ENCODE data around the gene C8A. TPM values are rescaled to one million over a fixed set of nuclear protein-coding genes. Genes with fewer than 3 reads are reported as not detected.

Gene C8A
- total RNA-seq, 1 donor from 2014 or later = not detected

- no peak overlapping the region for H3K27ac Mint-ChIP-seq (ENCODE audit: unreplicated experiment)
- no peaks in the 10 kb centered on the region for H3K27me3 Mint-ChIP-seq (ENCODE audit: low read depth)
Measured at GRCh38 chr1:56898879-56899278, 44.3 kb downstream of the C8A start.

DNA sequence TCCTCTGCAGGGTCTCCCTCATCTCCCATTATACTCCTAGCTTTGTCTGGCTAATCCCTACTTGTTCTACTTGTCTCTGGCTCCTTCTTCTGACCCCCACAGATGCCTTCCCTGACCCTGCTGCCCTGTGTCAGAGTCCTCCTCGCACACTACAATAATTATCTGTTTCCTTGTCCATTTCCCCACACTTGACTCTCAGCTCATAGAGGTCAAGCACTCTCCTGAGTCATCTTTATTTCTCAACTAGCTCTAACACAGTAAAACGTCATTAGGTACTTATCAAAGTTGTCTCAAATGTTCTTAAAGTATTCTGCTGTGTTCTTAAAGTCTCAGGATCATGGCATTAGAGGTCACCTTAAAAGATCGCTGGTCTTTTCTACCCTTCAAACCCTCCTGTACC, 47.1 kb downstream of the C8A start:
- no peaks in the 10 kb centered on the region for H3K36me3 Mint-ChIP-seq (ENCODE audit: low read depth)
- no peak for DNase-seq (ENCODE audit: low read depth, low spot score)
- H3K27ac Mint-ChIP-seq (ENCODE audit: unreplicated experiment) = no peak overlapping the region
- H3K4me3 Mint-ChIP-seq = no peak overlapping the region
- H3K9me3 Mint-ChIP-seq = peaks cover 4% of the 10 kb centered on the region
- no peaks in the 10 kb centered on the region for H3K27me3 Mint-ChIP-seq (ENCODE audit: low read depth)
- TF ChIP-seq, protein P1, sequence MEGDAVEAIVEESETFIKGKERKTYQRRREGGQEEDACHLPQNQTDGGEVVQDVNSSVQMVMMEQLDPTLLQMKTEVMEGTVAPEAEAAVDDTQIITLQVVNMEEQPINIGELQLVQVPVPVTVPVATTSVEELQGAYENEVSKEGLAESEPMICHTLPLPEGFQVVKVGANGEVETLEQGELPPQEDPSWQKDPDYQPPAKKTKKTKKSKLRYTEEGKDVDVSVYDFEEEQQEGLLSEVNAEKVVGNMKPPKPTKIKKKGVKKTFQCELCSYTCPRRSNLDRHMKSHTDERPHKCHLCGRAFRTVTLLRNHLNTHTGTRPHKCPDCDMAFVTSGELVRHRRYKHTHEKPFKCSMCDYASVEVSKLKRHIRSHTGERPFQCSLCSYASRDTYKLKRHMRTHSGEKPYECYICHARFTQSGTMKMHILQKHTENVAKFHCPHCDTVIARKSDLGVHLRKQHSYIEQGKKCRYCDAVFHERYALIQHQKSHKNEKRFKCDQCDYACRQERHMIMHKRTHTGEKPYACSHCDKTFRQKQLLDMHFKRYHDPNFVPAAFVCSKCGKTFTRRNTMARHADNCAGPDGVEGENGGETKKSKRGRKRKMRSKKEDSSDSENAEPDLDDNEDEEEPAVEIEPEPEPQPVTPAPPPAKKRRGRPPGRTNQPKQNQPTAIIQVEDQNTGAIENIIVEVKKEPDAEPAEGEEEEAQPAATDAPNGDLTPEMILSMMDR (conservative IDR thresholded peaks at IDR 0.05) = no peak
- peaks cover 14% of the 10 kb centered on the region for H3K4me1 Mint-ChIP-seq

More at GRCh38 chr1:56898879-56899278, 44.3 kb downstream of the C8A start:
- Mint-ChIP-seq H3K36me3 (ENCODE audit: low read depth) (no peaks in the 10 kb centered on the region), H3K9me3 (peaks cover 4% of the 10 kb centered on the region), H3K4me1 (peaks cover 14% of the 10 kb centered on the region), H3K4me3 (no peak overlapping the region)
- no peak for DNase-seq (ENCODE audit: low read depth, low spot score)
- TF ChIP-seq, protein P1 (conservative IDR thresholded peaks at IDR 0.05) = no peak

DNA sequence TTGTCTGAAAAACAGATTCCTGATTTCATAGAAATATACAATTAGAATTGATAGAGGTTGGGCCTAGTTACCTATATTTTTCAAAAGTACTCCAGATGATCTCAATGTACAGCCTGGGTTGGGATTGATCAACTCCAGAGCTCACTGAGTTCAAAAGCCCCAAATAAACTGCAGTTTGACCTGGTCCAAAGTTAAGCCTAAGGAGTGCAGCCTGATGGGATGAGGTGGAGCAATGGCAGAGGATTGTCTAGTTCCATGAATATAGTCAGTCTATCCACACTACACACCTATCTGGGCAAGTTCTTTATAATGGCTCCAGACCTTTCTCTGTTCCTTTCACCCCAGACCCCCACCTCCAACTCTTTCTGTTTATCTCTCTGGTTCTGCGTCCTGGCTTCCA, 49.2 kb downstream of the C8A start:
- no peak overlapping the region for H3K27ac Mint-ChIP-seq (ENCODE audit: unreplicated experiment)
- H3K36me3 Mint-ChIP-seq (ENCODE audit: low read depth) = no peaks in the 10 kb centered on the region
- no peaks in the 10 kb centered on the region for H3K27me3 Mint-ChIP-seq (ENCODE audit: low read depth)

GRCh38 chr1:56904663-56905397, 50.2 kb downstream of the C8A start:
- Mint-ChIP-seq H3K36me3 (ENCODE audit: low read depth) (no peaks in the 10 kb centered on the region), H3K4me3 (no peak overlapping the region), H3K27ac (ENCODE audit: unreplicated experiment) (no peak overlapping the region), H3K9me3 (peaks cover 4% of the 10 kb centered on the region), H3K27me3 (ENCODE audit: low read depth) (no peaks in the 10 kb centered on the region), H3K4me1 (peaks cover 10% of the 10 kb centered on the region)
- no peak for DNase-seq (ENCODE audit: low read depth, low spot score)
- TF ChIP-seq, protein P1 (conservative IDR thresholded peaks at IDR 0.05) = no peak

More for the DNA sequence above, 49.2 kb downstream of the C8A start:
- TF ChIP-seq, protein P1 (conservative IDR thresholded peaks at IDR 0.05) = no peak
- Mint-ChIP-seq H3K4me1 (peaks cover 14% of the 10 kb centered on the region), H3K9me3 (peaks cover 4% of the 10 kb centered on the region), H3K4me3 (no peak overlapping the region)
- DNase-seq (ENCODE audit: low read depth, low spot score) = no peak

DNA sequence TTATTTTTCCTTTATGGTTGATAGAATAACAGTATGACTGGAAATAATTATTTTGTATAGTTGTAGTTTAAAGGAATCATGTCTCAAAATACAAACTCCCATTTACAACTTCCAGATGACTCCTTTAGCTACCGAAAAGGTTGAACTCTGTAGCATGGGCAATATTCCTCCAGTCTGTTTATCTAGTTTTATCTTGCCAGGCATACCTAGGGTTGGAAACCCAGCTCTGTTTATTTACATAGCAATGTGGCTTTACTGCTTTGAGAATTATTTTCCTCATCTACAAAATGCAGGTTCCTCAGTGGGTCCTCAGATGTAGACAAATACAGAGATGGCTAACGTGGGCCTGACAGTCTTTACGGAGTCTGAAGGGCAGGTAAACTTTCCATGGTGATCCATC, 51.1 kb downstream of the C8A start:
- H3K27me3 Mint-ChIP-seq (ENCODE audit: low read depth) = no peaks in the 10 kb centered on the region
- H3K9me3 Mint-ChIP-seq = peaks cover 4% of the 10 kb centered on the region
- no peaks in the 10 kb centered on the region for H3K36me3 Mint-ChIP-seq (ENCODE audit: low read depth)

More for the DNA sequence above, 51.1 kb downstream of the C8A start:
- TF ChIP-seq, protein P1 (conservative IDR thresholded peaks at IDR 0.05) = no peak
- H3K4me3 Mint-ChIP-seq = no peak overlapping the region
- peaks cover 10% of the 10 kb centered on the region for H3K4me1 Mint-ChIP-seq
- DNase-seq (ENCODE audit: low read depth, low spot score) = no peak
- no peak overlapping the region for H3K27ac Mint-ChIP-seq (ENCODE audit: unreplicated experiment)

Measured in neural crest cell (in vitro differentiated cells).